ENCODE measurements around the gene RND3.

- no peak for TF ChIP-seq CTCF (CRISPR knock-in tag; IDR thresholded peaks at IDR 0.05)
- no peak for TF ChIP-seq RAD21 (CRISPR knock-in tag; IDR thresholded peaks at IDR 0.05)
- no peak for TF ChIP-seq MEF2D (CRISPR knock-in tag; IDR thresholded peaks at IDR 0.05)
- no peak for TF ChIP-seq BRCA1 (CRISPR knock-in tag; IDR thresholded peaks at IDR 0.05)
- no peak for TF ChIP-seq THAP9 (CRISPR knock-in tag; IDR thresholded peaks at IDR 0.05; ENCODE audit: borderline replicate concordance)
- TF ChIP-seq ZBTB26 (CRISPR knock-in tag; IDR thresholded peaks at IDR 0.05; ENCODE audit: borderline replicate concordance) = no peak
- no peak for TF ChIP-seq EP300 (IDR thresholded peaks at IDR 0.05; ENCODE audit: low read depth in 2 of 2, low read length in 2 of 2)
- TF ChIP-seq EP300 (CRISPR knock-in tag; IDR thresholded peaks at IDR 0.05; ENCODE audit: borderline replicate concordance) = no peak
- no peak for TF ChIP-seq CEBPZ (IDR thresholded peaks at IDR 0.05; ENCODE audit: low read length)
- no peak for TF ChIP-seq SIN3A (IDR thresholded peaks at IDR 0.05; ENCODE audit: borderline replicate concordance, low read depth, low read length)
- no peak for TF ChIP-seq REST (IDR thresholded peaks at IDR 0.05; ENCODE audit: borderline replicate concordance in 1 of 2, low read depth in 1 of 2, low read length in 2 of 2)
- TF ChIP-seq POLR2AphosphoS5 (IDR thresholded peaks at IDR 0.05; ENCODE audit: low read depth, low read length) = no peak
- TF ChIP-seq STAT5B (CRISPR knock-in tag; IDR thresholded peaks at IDR 0.05) = no peak
- TF ChIP-seq NFE2L2 (IDR thresholded peaks at IDR 0.05; ENCODE audit: low read length) = no peak
- TF ChIP-seq NFYB (CRISPR knock-in tag; IDR thresholded peaks at IDR 0.05) = no peak
These were observed 61.2 kb downstream of the RND3 start for GRCh38 chr2:150426315-150426714.

All from HepG2 (cell line).